KG1 (cell line): ENCODE data around the gene NCR3LG1.
A peak's percentile ranks its signal among the peaks of the same experiment; 100 is the strongest.

Source experiments
- DNase-seq: peaks from one replicate; lab custom pipeline; 2025; lab: John Stamatoyannopoulos, UW

Gene NCR3LG1

DNA sequence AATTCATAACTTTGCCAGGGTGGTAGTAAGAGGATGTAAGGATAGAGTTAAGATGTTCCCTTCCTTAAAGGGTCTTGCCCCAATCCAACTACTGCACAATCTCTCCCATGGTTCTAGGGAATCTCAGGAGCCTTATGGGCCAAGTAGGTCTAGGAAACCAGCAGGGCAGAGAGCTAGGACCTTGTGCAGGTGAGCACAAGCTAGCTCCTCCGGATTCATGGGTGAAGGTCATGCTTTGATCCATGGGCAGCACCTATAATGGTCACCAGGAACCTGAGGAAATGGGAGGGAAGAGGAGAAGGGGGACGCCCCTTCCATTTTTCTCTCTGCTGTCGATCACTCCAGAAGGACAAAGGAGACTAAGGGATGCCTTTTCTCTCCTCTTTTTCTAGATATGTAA lies 20.0 kb downstream of the NCR3LG1 start:
- DNase-seq: no peak

DNA sequence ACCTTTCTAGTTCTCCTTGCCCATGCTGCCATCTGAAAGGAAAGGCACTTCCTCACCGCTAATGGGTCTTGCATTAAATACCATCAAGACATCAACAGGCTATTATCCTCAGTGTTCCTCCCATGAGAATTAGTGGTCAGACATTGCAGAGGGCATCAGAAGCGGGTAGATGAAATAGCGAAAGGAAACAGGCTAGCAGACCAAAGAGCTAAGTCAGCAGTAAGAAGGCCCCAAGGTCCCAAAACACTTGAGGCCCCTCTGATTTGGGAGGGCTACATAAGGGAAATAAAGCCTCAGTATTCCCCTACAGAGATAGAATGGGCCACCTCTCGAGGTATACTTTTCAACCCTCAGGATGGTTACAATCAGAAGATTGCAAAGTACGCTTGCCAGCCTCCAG lies 23.9 kb downstream of the NCR3LG1 start:
- DNase-seq: no peak

DNA sequence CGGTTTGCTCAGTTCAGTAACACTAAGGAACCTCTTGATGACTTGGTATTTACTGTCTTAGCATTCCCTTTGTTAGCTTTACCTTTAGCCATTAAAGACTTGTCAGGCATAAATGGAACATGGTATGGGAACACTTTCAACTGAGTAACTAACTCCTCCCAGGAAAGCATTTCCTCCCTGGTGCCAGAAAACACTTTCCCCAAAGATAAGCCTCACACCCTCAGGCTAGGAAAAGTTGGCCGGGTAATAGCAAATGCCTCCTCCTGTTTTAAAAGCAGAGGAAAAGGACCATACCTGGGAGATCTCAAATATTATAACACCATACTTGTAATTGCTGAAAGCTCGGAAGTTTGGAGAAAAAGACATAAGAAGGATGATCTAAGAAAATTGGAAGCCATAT lies 24.9 kb downstream of the NCR3LG1 start:
- no peak for DNase-seq

DNA sequence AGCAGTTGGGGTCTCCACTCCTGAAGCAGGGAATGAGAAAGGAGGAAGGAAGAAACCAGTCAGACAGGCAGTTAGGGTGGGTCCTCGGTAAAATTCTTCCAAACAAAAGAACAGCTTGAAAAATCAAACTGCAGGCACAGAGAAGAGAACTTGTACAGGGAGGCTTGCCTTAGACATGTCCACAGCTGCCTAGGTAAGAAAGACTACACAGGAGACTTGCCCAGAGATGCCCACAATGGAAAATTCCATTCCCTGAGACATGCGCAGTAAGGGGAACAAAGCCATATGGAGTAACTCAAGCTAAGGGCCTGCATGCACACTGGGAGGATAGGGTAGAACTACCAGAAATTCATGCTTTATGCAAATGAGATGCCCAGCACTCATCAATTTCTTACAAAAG lies 27.1 kb downstream of the NCR3LG1 start:
- no peak for DNase-seq

DNA sequence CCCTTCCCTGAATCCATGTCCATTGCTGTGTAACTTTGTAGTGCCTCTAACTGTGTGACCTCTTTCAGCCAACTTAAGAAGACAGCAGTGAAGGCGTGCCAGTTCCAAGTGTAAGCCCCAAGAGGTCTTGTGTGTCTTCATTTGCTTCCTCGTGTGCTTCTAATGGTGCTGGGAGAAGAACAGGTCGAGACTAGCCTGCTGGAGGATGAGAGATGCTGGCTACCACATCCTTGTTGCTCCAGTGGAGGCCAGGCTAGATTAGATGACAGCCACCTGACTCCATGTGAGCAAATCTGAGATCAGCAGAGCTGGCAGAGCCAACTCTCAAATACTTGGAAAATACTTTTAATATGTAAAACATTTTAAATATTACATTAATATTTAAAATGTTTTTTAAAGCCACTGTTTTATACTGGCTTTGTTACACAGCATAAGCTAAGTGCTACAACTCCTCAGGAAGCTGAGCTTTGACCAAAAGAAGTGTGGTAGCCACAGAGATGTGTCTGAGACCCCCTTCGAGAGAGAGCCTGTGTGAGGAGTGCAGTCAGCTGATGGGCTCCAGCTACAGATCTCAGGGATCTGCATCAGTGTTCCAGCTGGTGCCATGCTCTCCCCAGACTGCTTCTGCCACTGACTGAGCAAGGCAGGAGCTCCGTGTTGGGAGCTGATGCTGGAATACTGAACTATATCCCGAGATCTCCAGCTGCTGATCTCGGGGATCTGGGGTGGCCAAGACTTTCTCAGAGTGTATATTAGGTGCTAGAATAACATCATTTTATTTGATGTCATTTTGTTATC lies 28.0 kb downstream of the NCR3LG1 start:
- DNase-seq: no peak

DNA sequence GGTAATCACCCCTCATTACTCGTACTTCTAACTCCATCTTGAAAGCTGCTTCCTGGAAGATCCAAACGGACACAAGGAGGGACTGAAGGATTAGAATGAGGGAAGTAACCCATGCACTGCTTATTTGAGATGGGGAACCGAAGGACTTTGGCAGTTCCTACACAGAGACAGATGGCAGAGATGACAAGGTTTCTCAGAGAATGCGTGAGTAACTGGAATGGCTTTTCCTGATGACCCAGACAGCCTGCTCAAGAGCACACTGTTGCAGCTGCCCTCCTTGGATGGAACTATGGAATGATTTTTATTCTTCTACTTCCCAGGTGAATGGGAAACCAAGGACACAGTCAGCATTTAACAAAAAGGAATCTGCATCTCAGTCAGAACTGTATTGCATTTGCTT lies 29.6 kb downstream of the NCR3LG1 start:
- no peak for DNase-seq

DNA sequence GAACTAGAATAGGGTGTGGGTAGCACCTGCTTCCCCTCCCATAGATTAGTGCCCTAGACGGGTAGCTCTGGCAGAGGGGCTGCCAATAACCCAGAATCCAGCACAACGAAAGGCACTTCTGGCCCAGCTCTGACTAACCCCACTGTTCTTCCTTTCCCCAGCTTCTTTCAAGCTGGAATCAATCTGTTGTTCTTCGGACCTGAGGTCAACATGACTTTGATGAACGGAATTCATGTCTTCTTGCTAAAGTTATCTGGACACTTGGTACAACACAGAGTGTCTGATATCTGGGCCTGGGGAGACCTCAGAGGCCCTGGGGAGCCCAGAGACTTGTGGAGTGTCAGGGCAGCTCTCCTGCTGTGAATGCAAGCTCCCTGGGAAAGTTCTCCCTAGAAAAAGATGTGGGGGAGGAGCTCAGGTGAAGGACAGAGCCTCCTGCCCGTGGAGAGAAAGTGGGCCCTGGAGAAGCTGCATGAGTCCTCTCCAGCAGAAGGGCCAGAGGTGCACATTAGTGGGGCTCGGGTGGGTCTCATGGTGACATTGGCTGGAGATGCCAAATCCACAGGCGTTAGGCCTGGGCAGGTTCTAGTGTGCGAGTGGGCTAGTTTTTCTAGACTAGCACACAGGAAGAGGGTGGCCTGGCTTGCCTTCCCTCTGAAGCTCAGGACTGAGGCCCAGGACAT lies 30.6 kb downstream of the NCR3LG1 start:
- DNase-seq: no peak

DNA sequence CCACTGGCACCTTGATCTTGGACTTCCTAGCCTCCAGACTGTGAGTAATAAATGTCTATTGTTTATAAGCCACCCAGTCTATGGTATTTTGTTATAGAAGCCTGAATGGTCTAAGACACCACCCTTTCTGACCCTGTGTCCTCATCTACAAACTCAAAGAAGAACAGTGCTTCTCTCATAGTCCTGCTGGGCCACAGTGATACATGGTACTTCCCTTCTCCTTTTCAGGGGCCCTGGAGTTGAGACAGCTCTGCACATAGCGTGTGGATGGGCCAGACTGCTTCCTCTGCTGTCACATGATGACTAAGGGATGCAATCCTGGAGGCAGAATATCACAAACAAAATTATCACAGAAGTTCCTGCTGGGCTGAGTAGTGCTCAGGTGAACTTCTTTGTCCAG lies 31.9 kb downstream of the NCR3LG1 start:
- DNase-seq: no peak

DNA sequence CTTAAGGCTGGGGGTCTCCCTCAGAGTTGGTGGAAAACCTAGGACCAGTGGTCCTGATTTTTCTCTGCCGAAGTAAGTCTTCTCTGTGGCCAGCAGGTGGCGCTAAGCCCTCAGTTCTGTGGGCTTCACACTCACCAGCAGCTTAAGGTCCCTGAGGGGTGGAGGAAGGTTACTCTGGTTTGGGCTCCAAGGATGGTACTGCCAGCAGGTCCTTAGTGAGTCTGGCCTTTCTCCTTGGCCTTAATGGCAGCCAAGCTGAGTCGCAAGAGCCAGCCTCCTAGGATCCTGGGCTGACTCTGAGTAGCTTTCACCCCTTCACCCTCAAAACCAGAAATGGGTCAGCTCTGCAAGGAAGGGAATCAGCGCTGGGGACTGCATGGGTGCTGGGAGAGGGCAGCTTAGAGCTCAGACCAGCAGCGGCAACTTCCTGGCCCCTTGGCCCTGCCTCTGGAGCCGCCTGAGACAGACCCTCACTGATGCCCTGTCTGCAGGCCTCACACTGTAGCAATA lies 32.5 kb downstream of the NCR3LG1 start:
- peak; percentile 83 for DNase-seq

DNA sequence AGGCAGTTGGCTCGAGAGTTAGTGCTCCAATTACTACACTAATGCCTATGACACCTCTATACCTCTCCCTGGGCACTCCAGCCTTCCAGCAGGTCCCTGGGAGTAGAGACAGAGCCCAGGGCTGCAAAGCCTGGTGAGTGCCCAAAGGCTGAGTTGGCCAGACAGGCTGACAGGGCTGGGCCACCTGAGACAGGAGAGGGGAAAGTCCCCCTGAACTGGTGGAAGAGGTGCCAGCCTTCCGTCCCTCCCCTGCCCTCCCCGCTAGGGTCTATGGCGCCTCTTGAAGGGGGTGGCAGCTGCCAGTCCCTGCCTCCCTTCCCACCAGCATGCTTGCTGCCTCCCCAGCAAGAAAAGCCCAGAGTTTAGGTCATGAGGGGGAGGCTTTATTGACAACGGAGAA lies 33.9 kb downstream of the NCR3LG1 start:
- no peak for DNase-seq

DNA sequence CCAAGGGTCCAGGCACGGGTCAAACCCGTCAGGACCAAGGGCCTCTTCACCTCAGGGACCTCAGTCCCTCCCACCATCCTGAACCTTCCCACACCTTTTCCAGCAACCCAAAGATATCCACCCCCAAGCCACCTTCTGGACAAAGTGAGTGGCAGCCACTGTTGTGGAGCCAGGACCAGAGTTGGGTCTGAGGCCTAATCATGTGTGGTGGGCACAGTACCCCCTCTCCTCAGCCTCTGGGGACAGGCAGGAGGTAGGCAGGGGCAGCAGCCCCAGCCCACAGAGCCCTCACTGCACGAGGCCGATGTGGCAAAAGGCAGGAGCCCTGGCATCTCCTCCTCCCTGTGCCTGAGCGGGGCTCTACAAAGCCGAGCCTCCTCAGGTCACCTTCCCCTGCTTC lies 34.3 kb downstream of the NCR3LG1 start:
- no peak for DNase-seq

DNA sequence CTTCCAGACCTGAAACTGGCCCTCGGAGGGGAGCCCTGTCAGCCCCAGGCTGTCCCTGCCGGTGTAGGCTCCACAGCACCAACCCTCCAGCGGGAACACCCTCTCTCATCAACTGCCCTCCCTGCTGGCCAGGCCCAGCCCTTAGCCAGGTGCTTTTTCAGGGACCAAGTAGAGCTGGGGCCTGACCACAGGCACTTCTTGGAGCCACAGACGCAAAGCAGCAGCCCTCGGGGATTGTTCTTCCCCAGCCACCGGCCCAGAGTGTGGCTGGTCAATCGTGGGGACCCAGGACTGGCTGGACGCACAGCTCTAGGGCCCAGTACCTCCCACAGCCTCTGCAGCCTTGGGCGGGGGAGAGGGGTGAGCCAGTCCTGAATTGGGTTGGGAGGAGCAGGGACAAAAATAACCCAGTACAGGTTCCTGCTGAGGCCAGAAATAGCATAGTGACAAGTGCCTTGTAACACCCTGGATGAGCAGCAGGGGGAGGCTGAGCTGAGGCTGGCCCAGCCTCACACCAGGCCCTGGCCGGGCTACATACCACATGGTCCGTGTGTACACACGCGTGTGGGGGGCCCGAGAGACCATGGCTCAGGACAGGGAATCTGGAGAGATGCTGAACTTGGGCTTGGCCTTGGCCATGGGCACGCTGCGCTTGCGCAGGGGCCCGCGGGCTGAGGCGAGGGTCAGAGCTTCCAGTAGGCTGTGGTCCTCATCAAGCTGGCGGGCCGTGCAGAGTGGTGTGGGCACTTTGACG lies 34.9 kb downstream of the NCR3LG1 start:
- DNase-seq: peak; percentile 20

DNA sequence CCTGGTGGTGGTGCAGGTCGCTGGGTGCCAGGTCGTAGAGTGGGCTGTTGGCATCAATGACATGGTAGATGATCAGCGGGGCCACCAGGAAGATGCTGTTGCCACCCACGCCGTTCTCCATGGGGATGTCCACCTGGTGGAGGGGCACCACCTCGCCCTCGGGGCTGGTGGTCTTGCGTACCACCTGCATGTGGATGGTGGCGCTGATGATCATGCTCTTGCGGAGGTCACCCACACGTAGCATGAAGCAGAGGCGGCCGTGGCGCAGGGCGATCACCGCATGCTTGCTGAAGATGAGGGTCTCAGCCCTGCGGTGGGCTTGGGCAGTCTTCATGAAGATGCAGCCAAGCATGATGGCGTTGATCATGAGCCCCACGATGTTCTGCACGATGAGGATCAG lies 35.7 kb downstream of the NCR3LG1 start:
- DNase-seq: no peak

DNA sequence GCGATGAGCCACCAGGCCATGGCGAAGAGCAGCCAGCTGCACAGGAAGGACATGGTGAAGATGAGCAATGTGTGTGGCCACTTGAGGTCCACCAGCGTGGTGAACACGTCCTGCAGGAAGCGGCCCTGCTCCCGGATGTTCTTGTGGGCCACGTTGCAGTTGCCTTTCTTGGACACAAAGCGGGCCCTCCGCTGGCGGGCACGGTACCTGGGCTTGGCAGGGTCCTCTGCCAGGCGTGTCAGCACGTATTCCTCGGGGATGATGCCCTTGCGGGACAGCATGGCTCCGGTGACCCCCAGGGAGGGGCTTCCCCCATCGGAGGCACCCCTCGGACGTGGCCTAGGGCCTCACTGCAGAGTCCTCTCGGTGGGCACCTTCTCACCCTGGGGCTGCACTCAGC lies 36.2 kb downstream of the NCR3LG1 start:
- DNase-seq: no peak

DNA sequence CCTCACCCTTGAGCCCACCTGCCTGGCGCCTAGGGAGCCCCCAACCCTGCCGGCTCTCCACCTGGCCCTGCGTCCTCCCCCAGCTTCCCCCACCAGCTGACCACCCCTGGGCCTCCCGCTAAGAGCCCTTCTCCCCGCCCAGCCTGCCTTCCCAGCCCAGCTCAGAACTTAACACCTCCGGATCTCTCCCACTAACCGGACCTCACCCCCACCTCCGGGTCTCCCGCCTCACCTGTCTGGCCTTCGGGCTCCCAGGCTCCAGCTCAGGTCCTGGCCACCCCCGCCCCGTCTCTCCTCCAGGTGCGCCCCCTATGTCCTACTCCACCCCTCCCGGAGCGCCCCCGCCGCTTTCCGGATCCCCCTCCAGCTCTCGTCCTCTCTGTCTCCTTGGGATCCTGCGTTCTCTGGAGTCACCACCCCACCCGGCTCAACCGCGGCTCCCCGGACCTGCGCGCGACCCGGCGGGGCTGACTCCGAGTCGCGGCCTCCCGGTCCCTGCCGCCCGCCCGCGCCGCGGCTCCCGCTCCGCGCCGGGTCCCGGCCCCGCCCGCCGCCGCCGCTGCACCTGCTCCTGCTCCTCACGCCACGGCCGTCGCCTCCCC lies 37.1 kb downstream of the NCR3LG1 start, which contains the start of gene KCNJ11:
KCNJ11 (minus strand) TSS at position 51 of the 602 bp plus-strand sequence. CDS start 568 bp downstream, outside the sequence.
- no peak for DNase-seq

DNA sequence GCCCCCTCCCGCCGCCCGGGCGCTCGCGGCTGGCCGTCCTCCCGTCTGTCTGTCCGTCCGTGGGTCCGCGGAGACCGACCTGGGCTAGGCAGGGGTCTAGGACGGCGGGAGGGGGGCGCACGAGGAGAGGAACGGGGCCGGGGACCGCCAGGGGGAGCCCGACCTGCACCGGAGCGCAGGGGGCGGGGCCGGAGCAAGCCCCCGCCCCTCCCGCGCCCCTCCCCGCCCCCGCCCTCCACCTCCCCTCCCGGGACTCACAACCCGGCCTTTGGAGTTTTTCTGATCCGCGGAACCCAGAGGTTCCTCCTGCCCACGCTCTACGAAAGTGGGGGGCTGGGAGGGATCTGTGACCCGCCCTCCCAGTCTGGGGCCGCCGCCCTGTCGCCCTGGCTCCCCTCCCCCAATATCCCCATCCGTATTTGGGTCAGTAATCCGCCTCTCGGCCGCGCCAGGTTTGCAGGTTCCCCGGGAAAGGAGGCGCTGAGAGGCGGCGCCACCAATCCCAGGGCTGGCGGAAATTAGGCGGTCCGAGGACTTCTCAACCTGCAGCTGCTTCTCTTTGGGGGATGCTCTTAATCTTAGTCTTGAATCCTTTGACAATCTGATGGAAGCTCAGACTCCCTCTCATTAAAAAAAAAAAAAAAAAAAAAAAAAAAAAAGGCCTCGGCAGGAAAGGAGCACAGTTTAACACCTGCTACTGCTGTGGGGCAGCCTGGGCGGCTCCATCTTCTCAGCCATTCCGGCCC lies 37.8 kb downstream of the NCR3LG1 start:
- peak; percentile 14 for DNase-seq

DNA sequence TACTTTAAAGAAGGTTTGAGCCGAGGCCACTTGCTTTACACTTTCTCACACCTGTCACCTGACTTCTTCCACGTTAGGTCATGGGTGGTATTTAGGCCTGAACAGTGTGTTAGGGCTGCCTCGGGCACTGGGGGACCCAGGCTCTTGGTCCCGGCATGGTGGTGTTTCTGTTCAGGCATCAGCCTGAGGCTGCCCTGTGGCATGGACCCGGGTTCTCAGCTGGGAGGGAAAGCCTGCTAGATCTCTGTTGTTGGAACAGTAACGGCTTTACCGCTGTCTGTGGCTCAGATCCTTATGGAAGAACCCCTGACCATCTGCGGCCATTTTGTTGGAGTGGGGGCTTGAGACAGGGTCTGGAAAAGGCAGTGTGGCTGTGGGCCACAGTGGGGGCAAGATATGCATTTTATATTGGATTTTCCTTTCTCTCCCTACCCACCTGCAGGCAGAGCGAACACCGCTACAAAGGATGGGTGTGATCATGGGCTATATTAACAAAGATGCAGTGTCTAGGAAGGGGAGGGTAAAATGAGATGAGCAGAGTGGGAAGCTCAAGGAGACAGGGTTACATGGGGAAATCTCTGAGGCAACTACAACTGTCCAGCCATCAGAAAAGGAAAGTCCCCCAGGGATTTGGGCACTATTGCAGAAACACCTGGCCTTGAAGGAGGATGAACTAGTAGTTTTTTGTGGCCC lies 38.5 kb downstream of the NCR3LG1 start:
- DNase-seq: no peak

DNA sequence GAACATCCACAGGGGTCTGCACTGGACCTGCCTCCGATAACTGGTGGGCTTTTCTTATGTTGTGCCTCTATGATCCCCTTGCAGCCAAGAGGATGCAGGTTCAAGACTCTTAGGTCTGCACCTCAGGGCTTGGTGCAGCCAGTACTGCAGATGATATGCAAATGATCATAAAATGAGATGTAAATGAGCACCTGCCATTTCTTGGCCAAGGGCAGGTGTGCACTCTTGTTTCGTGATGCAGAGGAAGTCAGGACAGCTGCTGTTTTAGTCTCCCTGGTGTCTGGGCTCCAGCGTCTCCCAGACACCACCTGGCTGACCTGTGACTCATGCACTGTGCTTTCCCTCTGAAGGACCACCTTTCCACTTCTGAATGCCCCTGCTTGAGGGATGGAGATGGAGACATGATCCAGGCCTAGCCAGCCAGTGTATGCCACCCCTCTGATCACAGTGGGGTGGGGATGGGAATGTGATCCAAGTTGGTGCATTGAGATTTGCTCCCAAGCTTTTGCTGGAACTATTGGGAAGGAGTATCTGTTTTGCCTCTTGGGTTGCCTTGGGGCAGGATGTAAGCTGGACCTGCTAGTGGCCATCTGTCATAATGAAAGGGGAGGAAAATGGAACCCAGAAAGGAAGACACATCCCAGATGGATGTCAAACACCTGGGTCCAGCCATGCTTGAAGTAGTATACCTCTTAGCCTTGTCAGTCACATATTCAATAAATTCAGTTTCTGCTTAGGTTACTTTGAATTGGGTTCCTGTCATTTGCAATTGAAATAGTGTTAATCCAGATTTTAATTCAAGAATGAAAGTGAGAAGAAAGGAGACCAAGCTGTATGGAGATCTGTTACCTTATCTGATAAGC lies 40.1 kb downstream of the NCR3LG1 start:
- no peak for DNase-seq

DNA sequence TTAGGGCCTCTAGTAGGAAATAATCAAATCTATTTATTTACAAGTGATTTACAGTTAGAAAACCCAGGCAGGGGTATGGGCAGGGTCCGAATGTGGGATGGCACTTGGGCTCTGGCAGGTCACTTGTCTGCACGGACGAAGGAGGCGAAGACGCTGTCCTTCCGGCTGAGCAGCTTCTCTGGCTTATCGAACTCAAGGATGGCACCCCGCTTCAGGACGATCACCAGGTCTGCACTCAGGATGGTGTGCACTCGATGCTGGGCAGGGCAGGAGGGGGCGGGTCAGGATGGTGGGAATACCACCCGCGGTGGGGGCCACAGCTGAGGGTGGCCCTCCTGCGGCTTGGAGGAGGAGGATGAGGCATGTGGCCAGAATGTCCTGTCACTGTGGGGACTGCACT lies 41.3 kb downstream of the NCR3LG1 start:
- no peak for DNase-seq

DNA sequence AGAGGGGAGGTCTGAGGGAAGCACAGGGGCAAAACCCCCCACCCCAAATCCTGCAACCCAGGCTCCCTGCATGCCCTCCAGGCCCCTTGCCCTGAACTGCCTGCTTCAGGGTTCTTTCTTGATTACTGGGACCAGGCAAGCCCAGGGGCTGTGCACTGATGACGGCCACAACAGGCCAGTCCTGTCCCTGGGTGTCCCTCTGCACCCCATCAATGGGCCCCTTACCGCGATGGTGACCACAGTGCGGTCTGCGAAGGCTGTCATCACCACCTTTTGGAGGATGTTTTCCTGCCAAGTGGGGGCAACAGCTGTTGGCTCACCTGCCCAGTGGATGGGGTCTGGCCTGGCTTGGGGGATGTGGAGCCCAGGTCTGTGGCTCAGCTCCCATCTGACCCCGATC lies 41.9 kb downstream of the NCR3LG1 start:
- DNase-seq: no peak
